Lower leg skin (tissue), 4 donors: ENCODE data around the gene BCL2L11. TPM values are rescaled to one million over a fixed set of nuclear protein-coding genes. Genes with fewer than 3 reads are reported as not detected.

Source experiments
- DNase-seq, 2 donors: peaks; one replicate each; pipeline ENCODE4 v3.0.0-alpha.2; 2019; ENCODE audit warnings: low spot score in 2 of 2
- H3K4me3 ChIP-seq: fragments of 200-600 bp; sonication (generic); 2 replicates; pipeline ENCODE4 v1.5.1; 2017; ENCODE audit warnings: mild to moderate bottlenecking, low read depth; ENCODE audit not compliant: poor library complexity, severe bottlenecking
- CTCF ChIP-seq, 3 donors: fragments of 450-650 bp; IDR thresholded peaks; one replicate each; pipeline ENCODE4 v1.5.1; 2016; ENCODE audit warnings: antibody characterized with exemption in 3 of 3, mild to moderate bottlenecking in 3 of 3, moderate library complexity in 2 of 3
- POLR2A ChIP-seq, 2 donors: fragments of 450-650 bp; IDR thresholded peaks; one replicate each; pipeline ENCODE4 v1.6.1; 2016 to 2017; ENCODE audit warnings: antibody characterized with exemption in 2 of 2, mild to moderate bottlenecking in 1 of 2, moderate library complexity in 1 of 2
- WGBS, 2 donors: methylation state at CpG; one replicate each; pipeline ENCODE4 v1.1.5; 2018; 5-methylcytosine and 5-hydroxymethylcytosine counted together
- intact Hi-C: fragments of 100-400 bp; cut with DNase I; formaldehyde crosslinking; loops from one replicate; pipeline ENCODE4 v1.15.0; 2023; ENCODE audit warnings: low total_unique reads
- total RNA-seq, 4 donors: library from RNA; depleted of rRNA; stranded (reverse); fragments of >200 nt; gene quantifications; one replicate each; pipeline ENCODE4 v1.1.0, GENCODE V29; 2016

BCL2L11 gene
- total RNA-seq, 4 donors from 2014 or later = 5.4 to 17.2 (median 13.2) TPM

- 71% methylated on average over 7 of the region's 7 CpGs for WGBS, 2 donors
- TF ChIP-seq POLR2A (IDR thresholded peaks at IDR 0.05) (no peak), CTCF (IDR thresholded peaks at IDR 0.05) (no peak)
- DNase-seq = no peak
- H3K4me3 ChIP-seq = no peak overlapping the region
- intact Hi-C loops = no loop called here
Observed at GRCh38 chr2:111196435-111196834, 75.7 kb downstream of the BCL2L11 start.

- DNase-seq = no peak
- intact Hi-C loops = no loop called here
- 72 to 93% methylated on average over 9 of the region's 9 CpGs for WGBS, 2 donors
Observed at GRCh38 chr2:111198701-111199100, 78.0 kb downstream of the BCL2L11 start.

GRCh38 chr2:111199840-111200239, 79.1 kb downstream of the BCL2L11 start:
- 83 to 91% methylated on average over 10 of the region's 10 CpGs for WGBS, 2 donors
- no peak overlapping the region for H3K4me3 ChIP-seq
- DNase-seq = no peak

More at GRCh38 chr2:111198701-111199100, 78.0 kb downstream of the BCL2L11 start:
- no peak for TF ChIP-seq POLR2A (IDR thresholded peaks at IDR 0.05)
- TF ChIP-seq CTCF (IDR thresholded peaks at IDR 0.05) = no peak
- no peak overlapping the region for H3K4me3 ChIP-seq

GRCh38 chr2:111200333-111200881, 79.7 kb downstream of the BCL2L11 start:
- intact Hi-C loops = no loop called here
- DNase-seq = peak in 1 of 2 donors; percentile 74
- TF ChIP-seq CTCF (IDR thresholded peaks at IDR 0.05) (no peak), POLR2A (IDR thresholded peaks at IDR 0.05) (no peak)
- no peak overlapping the region for H3K4me3 ChIP-seq
- WGBS, 2 donors = 90 to 92% methylated on average over 11 of the region's 11 CpGs

More at GRCh38 chr2:111199840-111200239, 79.1 kb downstream of the BCL2L11 start:
- intact Hi-C loops = no loop called here
- no peak for TF ChIP-seq CTCF (IDR thresholded peaks at IDR 0.05)
- TF ChIP-seq POLR2A (IDR thresholded peaks at IDR 0.05) = no peak

GRCh38 chr2:111201214-111201613, 80.5 kb downstream of the BCL2L11 start:
- no peak overlapping the region for H3K4me3 ChIP-seq
- intact Hi-C loops = no loop called here
- TF ChIP-seq POLR2A (IDR thresholded peaks at IDR 0.05) (no peak), CTCF (IDR thresholded peaks at IDR 0.05) (no peak)
- WGBS, 2 donors = 87 to 89% methylated on average over 4 of the region's 4 CpGs
- no peak for DNase-seq
